WERI-Rb-1 (cell line): ENCODE data around the gene GPR84.

Source experiments
- DNase-seq: peaks from one replicate; pipeline ENCODE4 v3.0.0-alpha.2; 2020
- H3K27ac ChIP-seq: fragments of 250-450 bp; sonication (Bioruptor Pico); 2 replicates; pipeline ENCODE4 v1.5.1; 2020; ENCODE audit warnings: mild to moderate bottlenecking, moderate library complexity
- H3K27me3 ChIP-seq: fragments of 250-450 bp; sonication (Bioruptor Pico); 2 replicates; pipeline ENCODE4 v1.5.1; 2021; ENCODE audit warnings: mild to moderate bottlenecking, low read depth, moderate library complexity; ENCODE audit not compliant: insufficient read depth, severe bottlenecking
- H3K36me3 ChIP-seq: fragments of 250-450 bp; sonication (Bioruptor Pico); 2 replicates; pipeline ENCODE4 v1.5.1; 2020; ENCODE audit warnings: mild to moderate bottlenecking, moderate library complexity
- H3K4me3 ChIP-seq: 2 replicates; pipeline ENCODE4 v1.5.1; 2011; ENCODE audit warnings: low read depth, mild to moderate bottlenecking, control low read depth, low read length
- H3K9me3 ChIP-seq: fragments of 250-450 bp; sonication (Bioruptor Pico); 2 replicates; pipeline ENCODE4 v1.5.1; 2021; ENCODE audit warnings: mild to moderate bottlenecking, moderate library complexity; ENCODE audit not compliant: severe bottlenecking
- TF ChIP-seq, protein P1 (sequence below): IDR thresholded peaks from 2 replicates; pipeline ENCODE4 v1.5.1; 2011; ENCODE audit warnings: low read depth, mild to moderate bottlenecking, control low read depth, inconsistent platforms, low read length

The GPR84 gene

DNA sequence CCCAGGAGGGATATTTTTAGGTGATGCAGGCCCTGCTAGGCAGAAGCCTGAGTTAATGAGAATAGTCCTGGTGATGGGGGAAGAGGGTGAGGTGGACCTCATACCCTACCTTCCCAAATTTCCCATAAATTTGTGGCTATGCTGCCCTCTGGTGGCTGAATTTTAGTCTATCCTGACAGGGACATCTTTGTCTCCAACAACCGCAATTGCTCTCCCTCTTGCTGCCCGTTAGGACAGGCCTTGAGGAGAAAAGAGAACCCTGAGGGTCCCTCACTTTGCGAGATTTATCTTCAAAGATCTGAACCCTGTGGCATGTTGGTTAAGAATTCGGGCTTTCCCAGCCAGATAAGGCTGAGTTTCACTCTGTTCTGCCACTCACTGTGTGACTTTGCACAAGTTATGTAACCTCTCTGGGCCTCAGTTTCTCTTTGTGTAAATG lies 30.0 kb upstream of the GPR84 start:
- Histone ChIP-seq H3K36me3 (peaks cover 37% of the 10 kb centered on the region), H3K4me3 (no peak overlapping the region), H3K27me3 (no peaks in the 10 kb centered on the region), H3K9me3 (no peaks in the 10 kb centered on the region), H3K27ac (peak overlapping the region; percentile 99)
- peak; percentile 82 for DNase-seq
- TF ChIP-seq, protein P1, sequence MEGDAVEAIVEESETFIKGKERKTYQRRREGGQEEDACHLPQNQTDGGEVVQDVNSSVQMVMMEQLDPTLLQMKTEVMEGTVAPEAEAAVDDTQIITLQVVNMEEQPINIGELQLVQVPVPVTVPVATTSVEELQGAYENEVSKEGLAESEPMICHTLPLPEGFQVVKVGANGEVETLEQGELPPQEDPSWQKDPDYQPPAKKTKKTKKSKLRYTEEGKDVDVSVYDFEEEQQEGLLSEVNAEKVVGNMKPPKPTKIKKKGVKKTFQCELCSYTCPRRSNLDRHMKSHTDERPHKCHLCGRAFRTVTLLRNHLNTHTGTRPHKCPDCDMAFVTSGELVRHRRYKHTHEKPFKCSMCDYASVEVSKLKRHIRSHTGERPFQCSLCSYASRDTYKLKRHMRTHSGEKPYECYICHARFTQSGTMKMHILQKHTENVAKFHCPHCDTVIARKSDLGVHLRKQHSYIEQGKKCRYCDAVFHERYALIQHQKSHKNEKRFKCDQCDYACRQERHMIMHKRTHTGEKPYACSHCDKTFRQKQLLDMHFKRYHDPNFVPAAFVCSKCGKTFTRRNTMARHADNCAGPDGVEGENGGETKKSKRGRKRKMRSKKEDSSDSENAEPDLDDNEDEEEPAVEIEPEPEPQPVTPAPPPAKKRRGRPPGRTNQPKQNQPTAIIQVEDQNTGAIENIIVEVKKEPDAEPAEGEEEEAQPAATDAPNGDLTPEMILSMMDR, result peak; percentile 65

DNA sequence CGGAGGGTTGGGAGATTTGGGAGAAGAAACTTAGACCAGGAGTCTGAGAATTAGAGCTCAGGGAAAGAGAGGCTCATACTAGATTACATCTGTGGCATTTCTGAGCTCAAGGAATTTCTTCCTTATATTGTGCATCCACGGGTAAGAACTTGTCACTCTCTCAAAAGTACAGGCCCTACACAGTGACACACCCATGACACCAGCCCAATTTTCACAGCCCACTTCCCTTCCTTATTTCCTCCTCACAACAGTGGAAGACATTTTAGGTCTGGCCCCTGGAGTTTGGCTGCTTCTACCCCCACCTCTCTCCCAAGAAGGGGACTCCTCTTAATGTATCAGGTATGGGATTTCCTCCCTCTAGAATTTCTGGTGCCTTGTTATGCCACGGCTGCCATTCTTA lies 29.5 kb upstream of the GPR84 start:
- Histone ChIP-seq H3K4me3 (peak overlapping the region; percentile 1; the same call in 1 of the 2 replicates), H3K36me3 (peaks cover 32% of the 10 kb centered on the region), H3K27ac (peak overlapping the region; percentile 99), H3K27me3 (no peaks in the 10 kb centered on the region), H3K9me3 (no peaks in the 10 kb centered on the region)
- TF ChIP-seq, protein P1, result no peak
- no peak for DNase-seq

DNA sequence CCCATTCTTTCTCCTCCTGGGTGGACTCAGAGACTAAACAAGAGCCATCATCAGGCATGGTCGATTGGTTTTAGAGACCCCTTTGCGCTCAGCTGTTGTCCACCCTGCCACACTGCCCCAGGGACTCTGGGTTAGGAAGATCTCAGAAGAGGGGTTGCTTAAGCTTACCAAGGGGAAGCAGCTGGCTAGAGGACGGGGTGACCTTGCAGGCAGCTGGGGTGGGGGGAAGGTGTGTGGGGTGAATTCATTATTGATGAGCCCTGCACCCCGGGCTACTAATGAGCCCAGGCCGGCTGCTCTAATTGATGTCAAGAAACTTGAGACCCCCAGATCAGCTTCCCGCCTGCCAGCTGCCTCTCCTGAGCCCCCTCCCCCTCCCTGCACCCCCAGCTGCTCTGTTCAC lies 28.9 kb upstream of the GPR84 start:
- TF ChIP-seq, protein P1, result no peak
- peaks cover 29% of the 10 kb centered on the region for H3K36me3 ChIP-seq
- H3K27ac ChIP-seq, result peak overlapping the region; percentile 99
- no peak overlapping the region; the same call in 1 of the 2 replicates for H3K4me3 ChIP-seq
- no peaks in the 10 kb centered on the region for H3K27me3 ChIP-seq
- H3K9me3 ChIP-seq, result no peaks in the 10 kb centered on the region
- DNase-seq, result peak; percentile 85

DNA sequence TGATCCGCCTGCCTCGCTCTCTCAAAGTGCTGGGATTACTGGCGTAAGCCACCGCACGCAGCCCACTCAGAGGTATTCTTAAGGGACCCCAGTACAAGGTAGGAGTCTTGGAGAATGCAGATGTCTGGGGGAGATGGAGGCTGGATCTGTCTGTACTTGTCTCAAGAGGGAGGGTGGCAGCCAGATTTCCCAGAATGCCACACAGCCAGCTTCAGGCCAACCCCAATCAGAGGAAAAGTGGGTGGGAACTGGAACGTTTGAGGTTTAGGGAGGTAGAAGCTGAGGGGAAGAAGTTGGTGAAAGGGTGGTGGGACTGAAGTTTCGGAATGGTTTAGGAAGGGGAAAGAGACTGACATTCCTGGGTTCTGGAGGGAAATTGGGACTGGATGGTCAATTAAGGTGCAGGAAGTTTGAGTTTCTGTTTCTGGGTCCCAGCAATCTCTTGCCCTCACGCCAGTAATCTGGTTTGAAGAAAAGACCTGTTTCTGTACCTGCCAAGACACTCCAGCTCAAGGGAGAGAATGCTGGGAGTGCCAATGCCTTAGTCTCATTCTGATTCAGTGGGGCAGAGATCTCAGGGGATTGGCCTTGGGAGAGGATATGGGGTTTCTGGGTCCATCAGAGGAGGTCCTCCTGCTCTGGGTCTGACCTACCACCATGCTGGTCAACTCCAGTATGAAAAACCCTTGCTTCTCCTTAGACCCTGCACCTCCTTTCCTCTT lies 28.4 kb upstream of the GPR84 start:
- DNase-seq, result no peak
- Histone ChIP-seq H3K4me3 (no peak overlapping the region), H3K27ac (peak overlapping the region; percentile 99), H3K27me3 (no peaks in the 10 kb centered on the region), H3K36me3 (peaks cover 27% of the 10 kb centered on the region), H3K9me3 (no peaks in the 10 kb centered on the region)
- TF ChIP-seq, protein P1, result no peak

DNA sequence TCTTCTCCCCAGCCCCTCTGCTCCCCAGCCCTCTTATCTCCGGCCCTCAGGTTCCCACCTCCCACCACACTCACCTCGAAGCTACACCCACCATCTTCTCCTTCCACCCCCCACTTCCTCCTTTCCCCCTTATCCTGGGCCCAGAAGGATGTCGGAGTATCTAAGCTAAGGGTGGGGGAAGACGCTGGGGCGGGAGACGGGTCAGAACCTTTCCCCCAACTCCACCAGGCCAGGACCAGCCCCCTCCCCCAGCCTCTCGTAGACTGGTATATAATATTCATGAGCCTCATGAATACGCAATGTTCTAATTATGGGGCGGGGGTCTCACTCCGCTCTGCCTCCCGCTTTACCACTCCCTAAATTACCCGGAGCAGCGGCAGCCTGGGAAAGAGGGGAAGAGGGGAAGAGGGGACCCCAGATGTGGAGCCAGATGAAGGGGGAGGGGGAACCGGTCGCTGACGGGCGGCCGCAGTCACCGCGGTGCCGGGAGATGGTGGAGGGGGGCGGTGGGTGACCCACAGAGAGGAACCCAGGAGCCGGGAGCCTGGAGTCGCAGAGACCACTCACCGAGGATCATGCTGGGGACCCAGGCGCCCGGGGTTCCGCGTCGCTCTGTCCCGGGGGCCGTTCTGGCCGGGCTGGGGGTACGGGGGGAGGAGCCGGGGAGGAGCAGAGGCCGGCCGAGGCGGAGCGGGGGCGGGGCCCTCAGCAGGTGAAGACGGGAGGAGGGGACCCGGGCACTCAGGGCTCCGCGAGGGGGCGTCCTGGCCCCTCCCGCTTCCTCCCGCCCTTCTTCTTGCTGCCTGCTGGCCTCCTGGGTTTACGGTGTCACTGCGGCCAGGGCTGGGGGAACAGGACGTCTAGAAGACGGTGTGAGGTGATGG lies 26.6 kb upstream of the GPR84 start:
- TF ChIP-seq, protein P1, result peak; percentile 65
- Histone ChIP-seq H3K36me3 (peaks cover 27% of the 10 kb centered on the region), H3K4me3 (peak overlapping the region; percentile 93), H3K27me3 (no peaks in the 10 kb centered on the region), H3K27ac (peak overlapping the region; percentile 99), H3K9me3 (no peaks in the 10 kb centered on the region)
- peak; percentile 91 for DNase-seq
